Urinary bladder (tissue), 4 donors: ENCODE results near the gene PDS5B. TPM values are rescaled to one million over a fixed set of nuclear protein-coding genes. Genes with fewer than 3 reads are reported as not detected.

Experiments used
- DNase-seq: peaks from one replicate; pipeline ENCODE4 v3.0.0-alpha.2; 2015; ENCODE audit errors: extremely low spot score
- H3K27ac ChIP-seq: one replicate; pipeline ENCODE4 v1.5.1; 2013; ENCODE audit warnings: low read depth, mild to moderate bottlenecking, moderate library complexity
- H3K36me3 ChIP-seq: one replicate; pipeline ENCODE4 v1.6.1; 2013; ENCODE audit warnings: mild to moderate bottlenecking, moderate library complexity; ENCODE audit not compliant: insufficient read depth
- H3K4me1 ChIP-seq: one replicate; pipeline ENCODE4 v1.6.1; 2013; ENCODE audit warnings: mild to moderate bottlenecking, moderate library complexity; ENCODE audit not compliant: insufficient read depth
- H3K4me3 ChIP-seq: one replicate; pipeline ENCODE4 v1.5.1; 2013; ENCODE audit warnings: low read depth, low read length
- WGBS: extraction: QIAGEN DNeasy Blood & Tissue Kit; methylation state at CpG from one replicate; pipeline ENCODE4 v1.1.7; 2013; 5-methylcytosine and 5-hydroxymethylcytosine counted together
- polyA plus RNA-seq: library from polyadenylated mRNA; stranded (reverse); fragments of 200-250 nt; gene quantifications from one replicate; pipeline ENCODE4 v1.2.3, GENCODE V29; 2013
- total RNA-seq: library from RNA; depleted of rRNA; stranded (reverse); fragments of >200 nt; gene quantifications from one replicate; pipeline ENCODE4 v1.2.3, GENCODE V29; 2014
- donor health status: healthy with polysubstance abuse.
- donor health status: healthy.

The PDS5B gene
- total and polyA plus RNA-seq, 2 donors = 17.1 to 158 TPM

- 85% methylated on average over 5 of the region's 5 CpGs for WGBS
- Histone ChIP-seq H3K27ac (no peak overlapping the region), H3K4me1 (no peaks in the 10 kb centered on the region), H3K36me3 (no peaks in the 10 kb centered on the region), H3K4me3 (no peak overlapping the region)
- no peak for DNase-seq
These were observed 147.4 kb downstream of the PDS5B start for GRCh38 chr13:32733690-32734089.

- no peak overlapping the region for H3K27ac ChIP-seq
- DNase-seq = no peak
- H3K36me3 ChIP-seq = no peaks in the 10 kb centered on the region
- no peaks in the 10 kb centered on the region for H3K4me1 ChIP-seq
- 98% methylated on average over 1 of the region's 1 CpG for WGBS
- H3K4me3 ChIP-seq = no peak overlapping the region
These were observed 148.3 kb downstream of the PDS5B start for GRCh38 chr13:32734511-32734910.

GRCh38 chr13:32735859-32736258, 149.6 kb downstream of the PDS5B start:
- H3K36me3 ChIP-seq = no peaks in the 10 kb centered on the region
- no peak overlapping the region for H3K27ac ChIP-seq
- no peaks in the 10 kb centered on the region for H3K4me1 ChIP-seq
- no peak for DNase-seq
- no peak overlapping the region for H3K4me3 ChIP-seq

GRCh38 chr13:32736648-32737047, 150.4 kb downstream of the PDS5B start:
- Histone ChIP-seq H3K4me3 (no peak overlapping the region), H3K27ac (peak overlapping the region; percentile 80), H3K36me3 (no peaks in the 10 kb centered on the region), H3K4me1 (no peaks in the 10 kb centered on the region)
- no peak for DNase-seq
- 45% methylated on average over 4 of the region's 4 CpGs for WGBS

- 17% methylated on average over 2 of the region's 2 CpGs for WGBS
- DNase-seq = no peak
- H3K27ac ChIP-seq = peak overlapping the region; percentile 80
- peak overlapping the region; percentile 31 for H3K4me3 ChIP-seq
- H3K36me3 ChIP-seq = no peaks in the 10 kb centered on the region
- H3K4me1 ChIP-seq = no peaks in the 10 kb centered on the region
These were observed 150.9 kb downstream of the PDS5B start for GRCh38 chr13:32737111-32737571.

GRCh38 chr13:32737679-32738078, 151.4 kb downstream of the PDS5B start:
- 53% methylated on average over 1 of the region's 1 CpG for WGBS
- peak overlapping the region; percentile 31 for H3K4me3 ChIP-seq
- H3K36me3 ChIP-seq = no peaks in the 10 kb centered on the region
- H3K27ac ChIP-seq = peak overlapping the region; percentile 80
- no peak for DNase-seq
- H3K4me1 ChIP-seq = no peaks in the 10 kb centered on the region

- peaks cover 1% of the 10 kb centered on the region for H3K36me3 ChIP-seq
- H3K4me3 ChIP-seq = no peak overlapping the region
- no peak overlapping the region for H3K27ac ChIP-seq
- no peaks in the 10 kb centered on the region for H3K4me1 ChIP-seq
- 87% methylated on average over 1 of the region's 1 CpG for WGBS
- no peak for DNase-seq
These were observed 159.3 kb downstream of the PDS5B start for GRCh38 chr13:32745509-32745908.

GRCh38 chr13:32746474-32746873, 160.2 kb downstream of the PDS5B start:
- Histone ChIP-seq H3K4me1 (no peaks in the 10 kb centered on the region), H3K4me3 (no peak overlapping the region), H3K27ac (no peak overlapping the region), H3K36me3 (peaks cover 1% of the 10 kb centered on the region)
- WGBS = 77% methylated on average over 3 of the region's 3 CpGs
- DNase-seq = no peak

GRCh38 chr13:32748305-32748704, 162.1 kb downstream of the PDS5B start:
- no peak overlapping the region for H3K4me3 ChIP-seq
- no peaks in the 10 kb centered on the region for H3K4me1 ChIP-seq
- DNase-seq = no peak
- 77% methylated on average over 2 of the region's 2 CpGs for WGBS
- peaks cover 1% of the 10 kb centered on the region for H3K36me3 ChIP-seq
- no peak overlapping the region for H3K27ac ChIP-seq

GRCh38 chr13:32751340-32751739, 165.1 kb downstream of the PDS5B start:
- H3K4me1 ChIP-seq = no peaks in the 10 kb centered on the region
- H3K27ac ChIP-seq = no peak overlapping the region
- H3K4me3 ChIP-seq = no peak overlapping the region
- peaks cover 1% of the 10 kb centered on the region for H3K36me3 ChIP-seq
- DNase-seq = no peak
- 90% methylated on average over 4 of the region's 4 CpGs for WGBS

GRCh38 chr13:32752311-32752710, 166.1 kb downstream of the PDS5B start:
- no peaks in the 10 kb centered on the region for H3K4me1 ChIP-seq
- H3K4me3 ChIP-seq = no peak overlapping the region
- DNase-seq = no peak
- WGBS = 80% methylated on average over 4 of the region's 4 CpGs
- peaks cover 1% of the 10 kb centered on the region for H3K36me3 ChIP-seq
- no peak overlapping the region for H3K27ac ChIP-seq

- Histone ChIP-seq H3K4me1 (no peaks in the 10 kb centered on the region), H3K36me3 (peaks cover 1% of the 10 kb centered on the region), H3K4me3 (no peak overlapping the region), H3K27ac (no peak overlapping the region)
- WGBS = 87% methylated on average over 3 of the region's 3 CpGs
- no peak for DNase-seq
These were observed 166.8 kb downstream of the PDS5B start for GRCh38 chr13:32752997-32753606.

- no peak overlapping the region for H3K4me3 ChIP-seq
- H3K36me3 ChIP-seq = peaks cover 2% of the 10 kb centered on the region
- 93% methylated on average over 1 of the region's 1 CpG for WGBS
- no peak overlapping the region for H3K27ac ChIP-seq
- no peaks in the 10 kb centered on the region for H3K4me1 ChIP-seq
- no peak for DNase-seq
These were observed 167.9 kb downstream of the PDS5B start for GRCh38 chr13:32754179-32754578.

- Histone ChIP-seq H3K4me1 (no peaks in the 10 kb centered on the region), H3K36me3 (peaks cover 5% of the 10 kb centered on the region), H3K4me3 (no peak overlapping the region), H3K27ac (no peak overlapping the region)
- DNase-seq = no peak
- 81% methylated on average over 2 of the region's 2 CpGs for WGBS
These were observed 172.9 kb downstream of the PDS5B start for GRCh38 chr13:32759152-32759551.

- over 99% methylated on average over 2 of the region's 2 CpGs for WGBS
- no peaks in the 10 kb centered on the region for H3K4me1 ChIP-seq
- peaks cover 7% of the 10 kb centered on the region for H3K36me3 ChIP-seq
- H3K4me3 ChIP-seq = no peak overlapping the region
- no peak for DNase-seq
- no peak overlapping the region for H3K27ac ChIP-seq
These were observed 175.2 kb downstream of the PDS5B start for GRCh38 chr13:32761472-32761871.
